Panc1 (cell line): ENCODE results near the gene DDI2. TPM values are rescaled to one million over a fixed set of nuclear protein-coding genes. Genes with fewer than 3 reads are reported as not detected.

Source experiments
- ATAC-seq: fragments of 200-7000 bp; cut with Tn5 transposase; 2 replicates; pipeline ENCODE4 v1.9.1; 2020; ENCODE audit warnings: mild to moderate bottlenecking, moderate library complexity
- BruUV-seq: library from RNA; stranded (reverse); fragments of 400-500 nt; replicated peaks from 2 replicates; lab custom pipeline; 2021; lab: Mats Ljungman, UMichigan
- CTCF ChIA-PET: fragments of 300-600 bp; sonication (Branson Sonifier 250); formaldehyde crosslinking; loops from one replicate; lab custom pipeline; 2022; ENCODE audit warnings: antibody characterized with exemption; lab: Charles Lee
- POLR2A ChIA-PET: fragments of 300-600 bp; sonication (Branson Sonifier 250); formaldehyde crosslinking; loops from one replicate; lab custom pipeline; 2022; ENCODE audit warnings: antibody characterized with exemption; lab: Charles Lee
- DNase-seq: peaks from one replicate; pipeline ENCODE4 v3.0.0-alpha.2; 2010; ENCODE audit warnings: low read depth, low spot score
- H3K27ac ChIP-seq: 2 replicates; pipeline ENCODE4 v1.5.1; 2011; ENCODE audit warnings: mild to moderate bottlenecking, low read length, inconsistent platforms
- H3K27me3 ChIP-seq: fragments of 200-500 bp; sonication (Bioruptor generic); 2 replicates; pipeline ENCODE4 v1.6.0; 2014; ENCODE audit warnings: low read length, inconsistent platforms; ENCODE audit not compliant: control insufficient read depth, insufficient read depth
- H3K36me3 ChIP-seq: fragments of 200-500 bp; sonication (Bioruptor generic); 2 replicates; pipeline ENCODE4 v1.5.1; 2014; ENCODE audit warnings: inconsistent platforms, mild to moderate bottlenecking, low read length, moderate library complexity; ENCODE audit not compliant: control insufficient read depth, insufficient read depth
- H3K4me1 ChIP-seq: 2 replicates; pipeline ENCODE4 v1.5.1; 2011; ENCODE audit warnings: inconsistent platforms, mild to moderate bottlenecking, low read length, moderate library complexity; ENCODE audit not compliant: control insufficient read depth, insufficient read depth
- H3K4me3 ChIP-seq, 2 experiments: 2 replicates each; pipeline ENCODE4 v1.5.1; 2011 to 2012; ENCODE audit warnings: low read depth in 2 of 2, low read length in 2 of 2, mild to moderate bottlenecking in 2 of 2, inconsistent platforms in 1 of 2, moderate library complexity in 1 of 2
- H3K9me3 ChIP-seq: fragments of 200-500 bp; sonication (Bioruptor generic); 2 replicates; pipeline ENCODE4 v1.5.1; 2014; ENCODE audit warnings: low read depth, mild to moderate bottlenecking, inconsistent platforms, low read length, moderate library complexity; ENCODE audit not compliant: control insufficient read depth, insufficient read depth
- CTCF ChIP-seq: fragments of 450-650 bp; IDR thresholded peaks from 2 replicates; pipeline ENCODE4 v1.5.1; 2017; ENCODE audit warnings: mild to moderate bottlenecking
- POLR2AphosphoS5 ChIP-seq: IDR thresholded peaks from 2 replicates; pipeline ENCODE4 v1.6.1; 2012; ENCODE audit warnings: mild to moderate bottlenecking, low read depth, low read length, moderate library complexity
- REST ChIP-seq, 2 experiments: IDR thresholded peaks; 2 replicates each; pipeline ENCODE4 v1.6.1; 2011 to 2012; ENCODE audit warnings: low read depth in 2 of 2, control low read depth in 1 of 2, low read length in 1 of 2, mild to moderate bottlenecking in 1 of 2, moderate library complexity in 1 of 2; ENCODE audit not compliant: insufficient read depth in 1 of 2
- SIN3A ChIP-seq: IDR thresholded peaks from 2 replicates; pipeline ENCODE4 v1.6.1; 2012; ENCODE audit warnings: low read depth, mild to moderate bottlenecking, low read length, moderate library complexity, borderline replicate concordance; ENCODE audit not compliant: insufficient read depth
- TCF7L2 ChIP-seq: IDR thresholded peaks from 2 replicates; pipeline ENCODE4 v1.6.1; 2011; ENCODE audit warnings: mild to moderate bottlenecking, low read depth, low read length, inconsistent platforms
- in situ Hi-C: cut with HindIII; loops from 2 replicates; pipeline ENCODE4 v1.10.0; 2016; ENCODE audit warnings: low sequenced_read_pairs, low pct_unique_long_range_greater_than_20kb
- intact Hi-C: fragments of 100-400 bp; cut with micrococcal nuclease; formaldehyde crosslinking; loops from one replicate; pipeline ENCODE4 v1.10.0; 2022; ENCODE audit not compliant: unreplicated experiment
- total RNA-seq: library from RNA; stranded (reverse); gene quantifications from one replicate; pipeline ENCODE4 v1.2.1, GENCODE V29; 2021; ENCODE audit not compliant: unreplicated experiment

DDI2 gene
- total RNA-seq, 1 experiment from 2014 or later = 27.7 TPM

- Histone ChIP-seq H3K27ac (no peak overlapping the region), H3K4me3 (no peak overlapping the region), H3K4me1 (no peaks in the 10 kb centered on the region), H3K27me3 (no peaks in the 10 kb centered on the region), H3K9me3 (no peaks in the 10 kb centered on the region), H3K36me3 (peaks cover 3% of the 10 kb centered on the region; the same call in 1 of the 2 replicates)
- DNase-seq (no peak), ATAC-seq (no peak)
- no peak for TF ChIP-seq REST (IDR thresholded peaks at IDR 0.05; ENCODE audit: insufficient read depth in 1 of 2, low read depth in 2 of 2, low read length in 1 of 2)
- TF ChIP-seq SIN3A = no peak
- no peak for TF ChIP-seq TCF7L2
- no peak for TF ChIP-seq POLR2AphosphoS5
- no peak for TF ChIP-seq CTCF
- BruUV-seq = no TSS peak
- POLR2A ChIA-PET = no interaction called here
- in situ Hi-C loops (no loop called here), intact Hi-C loops (no loop called here)
- CTCF ChIA-PET = no interaction called here
These were observed 46.4 kb upstream of the DDI2 start for GRCh38 chr1:15570861-15571260.

GRCh38 chr1:15571266-15571665, 46.0 kb upstream of the DDI2 start:
- Histone ChIP-seq H3K9me3 (no peaks in the 10 kb centered on the region), H3K27me3 (no peaks in the 10 kb centered on the region), H3K4me1 (no peaks in the 10 kb centered on the region), H3K27ac (no peak overlapping the region), H3K36me3 (peaks cover 3% of the 10 kb centered on the region; the same call in 1 of the 2 replicates), H3K4me3 (no peak overlapping the region)
- TF ChIP-seq POLR2AphosphoS5 = no peak
- no peak for TF ChIP-seq REST (IDR thresholded peaks at IDR 0.05; ENCODE audit: insufficient read depth in 1 of 2, low read depth in 2 of 2, low read length in 1 of 2)
- TF ChIP-seq TCF7L2 = no peak
- TF ChIP-seq SIN3A = no peak
- no peak for TF ChIP-seq CTCF
- no peak for ATAC-seq
- no TSS peak for BruUV-seq
- intact Hi-C loops (no loop called here), in situ Hi-C loops (no loop called here)
- DNase-seq = no peak
- POLR2A ChIA-PET = no interaction called here
- CTCF ChIA-PET = no interaction called here
